Prostate gland (tissue), 2 donors: Measurements from ENCODE around the gene FCGR3A. TPM values are rescaled to one million over a fixed set of nuclear protein-coding genes. Genes with fewer than 3 reads are reported as not detected.

Source experiments
- DNase-seq: peaks from one replicate; pipeline ENCODE4 v3.0.0-alpha.2; 2019; ENCODE audit warnings: low spot score
- H3K27ac ChIP-seq, 2 donors: fragments of 200-600 bp; sonication (generic); 2 replicates each; pipeline ENCODE4 v1.5.1; 2017 to 2019
- H3K27me3 ChIP-seq: fragments of 200-600 bp; sonication (generic); replicated peaks from 2 replicates; pipeline ENCODE4 v1.5.1; 2019; ENCODE audit not compliant: insufficient read depth
- H3K36me3 ChIP-seq, 2 donors: fragments of 200-600 bp; sonication (generic); 1 replicate in 1 of 2; 2 replicates in 1 of 2; pipeline versions ENCODE4 v1.5.1 to v1.8.1; 2017 to 2019
- H3K4me1 ChIP-seq: fragments of 200-600 bp; sonication (generic); replicated peaks from 2 replicates; pipeline ENCODE4 v1.5.1; 2019
- H3K4me3 ChIP-seq, 2 donors: fragments of 200-600 bp; sonication (generic); 2 replicates each; pipeline ENCODE4 v1.5.1; 2017 to 2019
- H3K9me3 ChIP-seq: fragments of 200-600 bp; sonication (generic); 2 replicates; pipeline ENCODE4 v1.5.1; 2017
- CTCF ChIP-seq, 4 experiments: fragments of 200-600 bp in 2 of 4; fragments of 450-650 bp in 2 of 4; sonication (generic) in 2 of 4; IDR thresholded peaks; 1 replicate in 3 of 4; 2 replicates in 1 of 4; pipeline ENCODE4 v1.5.1; 2016 to 2019; ENCODE audit warnings: antibody characterized with exemption in 4 of 4, mild to moderate bottlenecking in 2 of 4, moderate library complexity in 2 of 4
- POLR2A ChIP-seq: fragments of 450-650 bp; IDR thresholded peaks from one replicate; pipeline ENCODE4 v1.6.1; 2016; ENCODE audit warnings: antibody characterized with exemption, mild to moderate bottlenecking
- POLR2AphosphoS5 ChIP-seq: sonication (generic); formaldehyde crosslinking; IDR thresholded peaks from one replicate; pipeline ENCODE4 v1.6.1; 2017; ENCODE audit warnings: antibody characterized with exemption
- WGBS: methylation state at CpG from one replicate; pipeline ENCODE4 v1.1.5; 2018; 5-methylcytosine and 5-hydroxymethylcytosine counted together
- intact Hi-C: fragments of 100-400 bp; cut with DNase I; formaldehyde crosslinking; loops from one replicate; pipeline ENCODE4 v1.14.2; 2022
- total RNA-seq, 2 donors: library from RNA; depleted of rRNA; stranded (reverse); fragments of >200 nt; gene quantifications; one replicate each; pipeline ENCODE4 v1.1.0, GENCODE V29; 2016

Gene FCGR3A
- total RNA-seq, 2 donors from 2014 or later, result 6.9 to 7.4 TPM

GRCh38 chr1:161492827-161493226 lies 56.8 kb downstream of the FCGR3A start:
- Histone ChIP-seq H3K4me3 (no peak overlapping the region), H3K4me1 (no peaks in the 10 kb centered on the region), H3K36me3 (no peaks in the 10 kb centered on the region), H3K9me3 (no peaks in the 10 kb centered on the region), H3K27me3 (no peaks in the 10 kb centered on the region), H3K27ac (no peak overlapping the region)
- DNase-seq, result no peak
- TF ChIP-seq CTCF (IDR thresholded peaks at IDR 0.05) (no peak), POLR2A (no peak), POLR2AphosphoS5 (no peak)
- intact Hi-C loops, result no loop called here
- WGBS, result 60% methylated on average over 2 of the region's 2 CpGs

Other genes with a start within 250 kb of the FCGR3A start
- 1 to 10 TPM; 2.2 to 7.3 TPM for gene MPZ, start 239.8 kb downstream of the FCGR3A start, total RNA-seq
- gene SDHC, start 235.4 kb downstream of the FCGR3A start, total RNA-seq, result 100 to 1,000 TPM in 1 of 2 donors, 10 to 100 TPM in 1; 59.0 to 107 TPM
- gene CFAP126, start 181.9 kb downstream of the FCGR3A start, total RNA-seq, result not detected
- gene FCGR2A, start 44.4 kb downstream of the FCGR3A start, total RNA-seq, result 10 to 100 TPM in 1 of 2 donors, 1 to 10 TPM in 1; 8.5 to 21.2 TPM
- 1 to 10 TPM in 1 of 2 donors, under 1 TPM in 1; 0.64 to 4.9 TPM for gene HSPA6, start 25.3 kb downstream of the FCGR3A start, total RNA-seq
- 1 to 10 TPM in 1 of 2 donors, not detected in 1; 2.1 TPM for gene FCGR3B, start 81.4 kb upstream of the FCGR3A start, total RNA-seq
- 1 to 10 TPM; 1.9 to 5.7 TPM for gene FCGR2B, start 113.3 kb upstream of the FCGR3A start, total RNA-seq
- not detected for gene FCRLA, start 157.4 kb upstream of the FCGR3A start, total RNA-seq
- gene FCRLB, start 171.7 kb upstream of the FCGR3A start, total RNA-seq, result 1 to 10 TPM in 1 of 2 donors, under 1 TPM in 1; 0.36 to 2.3 TPM
- gene DUSP12, start 200.0 kb upstream of the FCGR3A start, total RNA-seq, result 10 to 100 TPM; 34.4 to 35.6 TPM
- gene ATF6, start 216.5 kb upstream of the FCGR3A start, total RNA-seq, result 10 to 100 TPM; 34.6 to 38.9 TPM